Neutrophil (primary cell): Measurements from ENCODE around the gene ASB7.

Experiments
- H3K27ac ChIP-seq: fragments of 200-600 bp; sonication (generic); 2 replicates; pipeline ENCODE4 v1.5.1; 2016; ENCODE audit warnings: mild to moderate bottlenecking, moderate library complexity
- H3K27me3 ChIP-seq: fragments of 200-600 bp; sonication (generic); 2 replicates; pipeline ENCODE4 v1.6.0; 2016; ENCODE audit warnings: mild to moderate bottlenecking
- H3K36me3 ChIP-seq: fragments of 200-600 bp; sonication (generic); 2 replicates; pipeline ENCODE4 v1.5.1; 2017
- H3K4me1 ChIP-seq, 2 experiments: fragments of 200-600 bp in 1 of 2; sonication (generic) in 1 of 2; 1 replicate in 1 of 2; 2 replicates in 1 of 2; pipeline versions ENCODE4 v1.5.1 to v1.6.1; 2013 to 2016; ENCODE audit warnings: low read depth in 1 of 2, low read length in 1 of 2, mild to moderate bottlenecking in 1 of 2, moderate library complexity in 1 of 2; ENCODE audit not compliant: control insufficient read depth in 1 of 2, insufficient read depth in 1 of 2
- H3K4me3 ChIP-seq, 2 experiments: fragments of 200-600 bp in 1 of 2; sonication (generic) in 1 of 2; 1 replicate in 1 of 2; 2 replicates in 1 of 2; pipeline ENCODE4 v1.5.1; 2013 to 2016; ENCODE audit warnings: low read depth in 1 of 2, low read length in 1 of 2, mild to moderate bottlenecking in 1 of 2, moderate library complexity in 1 of 2
- H3K9me3 ChIP-seq: fragments of 200-600 bp; sonication (generic); 2 replicates; pipeline ENCODE4 v1.5.1; 2016
- TF ChIP-seq, protein P1 (sequence below): fragments of 200-600 bp; sonication (generic); IDR thresholded peaks from 2 replicates; pipeline ENCODE4 v1.5.1; 2016; ENCODE audit warnings: antibody characterized with exemption

The ASB7 gene

DNA sequence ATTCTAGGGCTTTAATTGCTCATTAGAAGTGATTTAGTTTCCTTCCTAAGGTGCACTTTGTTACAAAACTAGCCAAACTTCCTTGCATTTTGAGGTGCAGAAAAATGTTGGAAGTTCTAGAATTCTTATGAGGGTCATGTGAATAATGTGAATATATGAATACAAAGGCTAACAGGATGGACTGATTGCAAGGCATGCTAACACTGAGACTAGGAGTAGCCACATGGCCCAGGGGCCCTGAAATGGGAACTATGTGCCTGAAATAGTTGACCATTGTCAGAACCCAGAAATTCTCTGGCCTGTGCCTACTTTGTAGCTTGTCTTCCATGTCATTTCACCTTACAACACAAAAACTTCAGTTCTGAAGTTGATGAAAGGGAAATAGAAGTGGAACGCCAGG is 10.8 kb downstream of the ASB7 start:
- no peaks in the 10 kb centered on the region for H3K27me3 ChIP-seq
- peaks cover 26 to 29% of the 10 kb centered on the region in 2 experiments for H3K4me1 ChIP-seq
- H3K27ac ChIP-seq = peak overlapping the region; percentile 74
- peak overlapping the region in 1 of 2 experiments; percentile 4 for H3K4me3 ChIP-seq
- TF ChIP-seq, protein P1, sequence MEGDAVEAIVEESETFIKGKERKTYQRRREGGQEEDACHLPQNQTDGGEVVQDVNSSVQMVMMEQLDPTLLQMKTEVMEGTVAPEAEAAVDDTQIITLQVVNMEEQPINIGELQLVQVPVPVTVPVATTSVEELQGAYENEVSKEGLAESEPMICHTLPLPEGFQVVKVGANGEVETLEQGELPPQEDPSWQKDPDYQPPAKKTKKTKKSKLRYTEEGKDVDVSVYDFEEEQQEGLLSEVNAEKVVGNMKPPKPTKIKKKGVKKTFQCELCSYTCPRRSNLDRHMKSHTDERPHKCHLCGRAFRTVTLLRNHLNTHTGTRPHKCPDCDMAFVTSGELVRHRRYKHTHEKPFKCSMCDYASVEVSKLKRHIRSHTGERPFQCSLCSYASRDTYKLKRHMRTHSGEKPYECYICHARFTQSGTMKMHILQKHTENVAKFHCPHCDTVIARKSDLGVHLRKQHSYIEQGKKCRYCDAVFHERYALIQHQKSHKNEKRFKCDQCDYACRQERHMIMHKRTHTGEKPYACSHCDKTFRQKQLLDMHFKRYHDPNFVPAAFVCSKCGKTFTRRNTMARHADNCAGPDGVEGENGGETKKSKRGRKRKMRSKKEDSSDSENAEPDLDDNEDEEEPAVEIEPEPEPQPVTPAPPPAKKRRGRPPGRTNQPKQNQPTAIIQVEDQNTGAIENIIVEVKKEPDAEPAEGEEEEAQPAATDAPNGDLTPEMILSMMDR = no peak
- H3K9me3 ChIP-seq = no peaks in the 10 kb centered on the region
- H3K36me3 ChIP-seq = peaks cover 31% of the 10 kb centered on the region

DNA sequence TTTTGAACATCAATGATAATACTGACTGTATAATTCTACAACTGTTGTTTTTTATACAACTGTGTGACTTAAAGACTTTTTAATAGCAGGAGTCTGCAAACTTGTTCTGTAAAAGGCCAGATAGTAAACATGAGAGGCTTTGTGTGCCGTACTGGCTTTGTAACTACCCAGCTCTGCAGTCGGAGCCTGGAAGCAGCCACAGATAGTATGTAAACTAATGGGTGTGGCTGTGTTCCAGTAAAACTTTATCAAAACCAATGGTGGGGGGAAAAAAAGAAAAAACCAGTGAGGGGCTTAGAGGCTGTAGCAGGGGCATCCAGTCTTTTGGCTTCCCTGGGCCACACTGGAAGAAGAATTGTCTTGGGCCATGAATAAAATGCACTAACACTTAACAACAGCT is 11.9 kb downstream of the ASB7 start:
- Histone ChIP-seq H3K36me3 (peaks cover 39% of the 10 kb centered on the region), H3K4me3 (no peak overlapping the region), H3K27me3 (no peaks in the 10 kb centered on the region), H3K9me3 (no peaks in the 10 kb centered on the region), H3K4me1 (peaks cover 26 to 29% of the 10 kb centered on the region in 2 experiments), H3K27ac (no peak overlapping the region)
- TF ChIP-seq, protein P1 = no peak

DNA sequence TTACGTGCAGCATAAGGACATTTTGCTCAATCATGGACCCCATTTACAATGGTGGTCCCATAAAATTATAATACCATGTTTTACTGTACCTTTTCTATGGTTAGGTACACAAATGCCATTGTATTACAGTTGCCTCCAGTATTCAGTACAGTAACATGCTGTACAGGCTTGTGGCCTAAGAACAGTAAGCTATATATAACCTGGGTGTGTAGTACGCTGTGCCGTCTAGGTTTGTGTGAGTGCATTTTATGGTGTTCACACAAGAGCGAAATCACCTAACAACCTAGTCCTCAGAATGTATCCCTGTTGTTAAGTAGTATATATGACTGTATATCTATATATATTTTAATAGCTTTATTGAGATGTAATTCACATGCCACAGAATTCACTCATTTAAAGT is 12.5 kb downstream of the ASB7 start:
- Histone ChIP-seq H3K27me3 (no peaks in the 10 kb centered on the region), H3K9me3 (no peaks in the 10 kb centered on the region), H3K27ac (no peak overlapping the region), H3K36me3 (peaks cover 39% of the 10 kb centered on the region), H3K4me1 (peaks cover 26 to 29% of the 10 kb centered on the region in 2 experiments), H3K4me3 (no peak overlapping the region)
- TF ChIP-seq, protein P1 = no peak

DNA sequence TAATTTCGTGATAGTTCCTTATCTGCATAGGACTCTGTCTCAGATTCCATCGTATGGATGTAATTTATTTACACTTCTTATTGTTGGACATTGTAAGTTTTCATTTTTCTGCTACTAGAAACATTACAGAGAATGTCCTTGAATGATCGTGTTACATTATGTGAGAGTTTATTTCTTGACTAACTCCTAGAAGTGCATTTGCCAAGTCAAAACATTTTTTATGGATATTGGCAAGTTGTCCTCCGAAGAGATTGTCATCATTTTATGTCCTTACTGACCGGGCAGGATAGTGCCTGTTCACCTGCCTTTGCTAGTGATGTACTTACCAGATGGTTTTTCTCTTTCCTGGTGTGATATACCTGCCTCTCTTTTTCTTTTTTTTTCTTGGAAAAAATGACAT is 13.4 kb downstream of the ASB7 start:
- Histone ChIP-seq H3K27ac (no peak overlapping the region), H3K36me3 (peaks cover 41% of the 10 kb centered on the region), H3K4me1 (peaks cover 26 to 27% of the 10 kb centered on the region in 2 experiments), H3K4me3 (no peak overlapping the region), H3K27me3 (no peaks in the 10 kb centered on the region), H3K9me3 (no peaks in the 10 kb centered on the region)
- TF ChIP-seq, protein P1 = no peak

DNA sequence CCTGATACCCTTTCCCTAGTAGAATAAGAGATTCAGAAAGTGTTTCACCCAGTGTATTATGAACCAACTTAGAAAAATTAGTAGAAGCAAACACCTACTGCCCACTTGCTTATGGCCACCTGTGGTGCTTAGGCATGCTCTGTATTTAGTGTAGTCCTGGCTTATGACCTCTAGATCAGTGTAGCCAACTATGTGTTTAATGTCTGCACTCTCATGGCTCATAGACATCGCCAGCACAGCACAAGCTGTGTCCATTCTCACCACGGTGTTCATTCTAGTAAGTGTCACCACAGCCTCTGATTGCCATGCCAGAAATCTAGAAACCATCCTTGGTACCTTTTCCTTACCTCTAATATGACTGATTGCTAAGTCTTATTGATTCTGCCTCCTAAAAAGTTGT is 14.3 kb downstream of the ASB7 start:
- Histone ChIP-seq H3K27ac (no peak overlapping the region), H3K27me3 (no peaks in the 10 kb centered on the region), H3K4me3 (no peak overlapping the region), H3K4me1 (peaks cover 18% of the 10 kb centered on the region in 2 experiments), H3K9me3 (no peaks in the 10 kb centered on the region), H3K36me3 (peaks cover 44% of the 10 kb centered on the region)
- TF ChIP-seq, protein P1 = no peak

DNA sequence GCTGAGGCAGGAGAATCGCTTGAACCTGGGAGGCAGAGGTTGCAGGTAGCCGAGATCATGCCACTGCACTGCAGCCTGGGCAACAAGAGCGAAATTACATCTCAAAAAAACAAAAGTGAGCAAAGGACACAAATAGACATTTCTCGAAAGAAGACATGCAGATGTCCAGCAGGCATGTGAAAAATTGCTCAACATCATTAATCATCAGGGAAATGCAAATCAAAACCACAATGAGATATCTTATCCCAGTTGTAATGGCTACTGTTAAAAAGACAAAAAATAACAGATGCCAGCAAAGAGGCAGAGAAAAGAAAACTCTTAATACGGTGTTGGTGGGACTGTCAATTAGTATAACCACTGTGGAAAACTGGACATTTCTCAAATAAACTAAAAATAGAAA is 20.9 kb downstream of the ASB7 start:
- TF ChIP-seq, protein P1 = no peak

More for the DNA sequence above, 20.9 kb downstream of the ASB7 start:
- H3K4me1 ChIP-seq = no peaks in the 10 kb centered on the region
- H3K36me3 ChIP-seq = peaks cover 25% of the 10 kb centered on the region
- H3K4me3 ChIP-seq = no peak overlapping the region
- H3K27ac ChIP-seq = no peak overlapping the region
- H3K9me3 ChIP-seq = no peaks in the 10 kb centered on the region
- H3K27me3 ChIP-seq = no peaks in the 10 kb centered on the region
